GM12878 (cell line): Measurements from ENCODE around the gene EPAS1. TPM values are rescaled to one million over a fixed set of nuclear protein-coding genes. Genes with fewer than 3 reads are reported as not detected.

Source experiments
- ATAC-seq: fragments of 200-7000 bp; cut with Tn5 transposase; 3 replicates; pipeline ENCODE4 v1.9.1; 2020; ENCODE audit warnings: mild to moderate bottlenecking, moderate library complexity
- BruUV-seq: library from RNA; stranded (reverse); fragments of 400-500 nt; replicated peaks from 2 replicates; lab custom pipeline; 2021; lab: Mats Ljungman, UMichigan
- CTCF ChIA-PET: fragments of 300-600 bp; sonication (Branson Sonifier 250); formaldehyde crosslinking; extraction: SDS; loops from one replicate; lab custom pipeline; 2021; ENCODE audit warnings: inconsistent platforms; lab: Yijun Ruan, JAX
- POLR2A ChIA-PET: fragments of 350-600 bp; formaldehyde crosslinking; extraction: SDS; loops from one replicate; lab custom pipeline; 2021; ENCODE audit warnings: inconsistent platforms; lab: Charles Lee
- RAD21 ChIA-PET: fragments of 300-600 bp; sonication (Branson Sonifier 250); formaldehyde crosslinking; loops from one replicate; lab custom pipeline; 2023; ENCODE audit warnings: antibody characterized with exemption; ENCODE audit not compliant: unreplicated experiment; lab: Charles Lee
- SMC1A ChIA-PET: fragments of 300-600 bp; sonication (Branson Sonifier 250); formaldehyde crosslinking; loops from one replicate; lab custom pipeline; 2023; ENCODE audit not compliant: unreplicated experiment, uncharacterized antibody; lab: Charles Lee
- DNase-seq: peaks from one replicate; pipeline ENCODE4 v3.0.0-alpha.2; 2011; ENCODE audit warnings: low read depth, low spot score
- FAIRE-seq: peaks from 3 replicates; lab custom pipeline; 2011; peaks lifted over from hg19 to GRCh38; lab: Jason Lieb, UNC
- H2AFZ ChIP-seq: 2 replicates; pipeline ENCODE4 v1.6.0; 2011; ENCODE audit warnings: low read depth, low read length, control low read depth; ENCODE audit not compliant: control insufficient read depth
- H3K27ac ChIP-seq: 2 replicates; pipeline ENCODE4 v1.5.1; 2011; ENCODE audit warnings: control low read depth; ENCODE audit not compliant: control insufficient read depth, insufficient read depth
- H3K27me3 ChIP-seq, 2 experiments: replicated peaks in 1 of 2; 2 replicates each; pipeline versions ENCODE4 v1.6.0 to v1.6.1; 2011; ENCODE audit warnings: low read length in 1 of 2; ENCODE audit not compliant: control insufficient read depth in 2 of 2, insufficient read depth in 2 of 2
- H3K36me3 ChIP-seq, 2 experiments: 2 replicates each; pipeline ENCODE4 v1.5.1; 2011; ENCODE audit warnings: low read length in 1 of 2; ENCODE audit not compliant: control insufficient read depth in 2 of 2, insufficient read depth in 2 of 2
- H3K4me1 ChIP-seq: 2 replicates; pipeline ENCODE4 v1.6.1; 2011; ENCODE audit warnings: mild to moderate bottlenecking, low read length, moderate library complexity, mixed read lengths; ENCODE audit not compliant: control insufficient read depth, insufficient read depth
- H3K4me2 ChIP-seq: 2 replicates; pipeline ENCODE4 v1.6.0; 2011; ENCODE audit warnings: control low read depth; ENCODE audit not compliant: control insufficient read depth, insufficient read depth
- H3K4me3 ChIP-seq: fragments of 200-600 bp; sonication (generic); 2 replicates; pipeline ENCODE4 v1.5.1; 2016
- H3K79me2 ChIP-seq: 2 replicates; pipeline ENCODE4 v1.6.0; 2011; ENCODE audit warnings: low read length; ENCODE audit not compliant: control insufficient read depth, insufficient read depth
- H3K9ac ChIP-seq: 2 replicates; pipeline ENCODE4 v1.8.0; 2011; ENCODE audit warnings: low read length, control low read depth, mixed read lengths; ENCODE audit not compliant: control insufficient read depth, insufficient read depth
- H3K9me3 ChIP-seq: replicated peaks from 3 replicates; pipeline ENCODE4 v1.5.1; 2011; ENCODE audit warnings: mild to moderate bottlenecking, low read length; ENCODE audit not compliant: control insufficient read depth, insufficient read depth
- H4K20me1 ChIP-seq: 2 replicates; pipeline ENCODE4 v1.6.0; 2011; ENCODE audit not compliant: control insufficient read depth, insufficient read depth
- BMI1 ChIP-seq: fragments of 450-650 bp; IDR thresholded peaks from 2 replicates; pipeline ENCODE4 v1.6.1; 2016; ENCODE audit warnings: mild to moderate bottlenecking, moderate library complexity, borderline replicate concordance
- CBX5 ChIP-seq: sonication (generic); IDR thresholded peaks from 2 replicates; pipeline ENCODE4 v1.6.1; 2016; ENCODE audit warnings: low read depth, moderate library complexity, mild to moderate bottlenecking, inconsistent platforms
- CEBPB ChIP-seq, 2 experiments: fragments of 150-350 bp in 1 of 2; IDR thresholded peaks; 2 replicates each; pipeline ENCODE4 v1.6.1; 2012 to 2014; ENCODE audit warnings: low read depth in 2 of 2, low read length in 2 of 2, borderline replicate concordance in 1 of 2, inconsistent platforms in 1 of 2
- CHD1 ChIP-seq: IDR thresholded peaks from 2 replicates; pipeline ENCODE4 v1.6.1; 2012; ENCODE audit warnings: low read depth, low read length, improper control_type of control experiment
- CHD2 ChIP-seq: IDR thresholded peaks from 2 replicates; pipeline ENCODE4 v1.6.1; 2011; ENCODE audit warnings: low read depth, low read length, improper control_type of control experiment, borderline replicate concordance
- CHD4 ChIP-seq: fragments of 200-600 bp; sonication (generic); IDR thresholded peaks from 2 replicates; pipeline ENCODE4 v1.6.1; 2016; ENCODE audit warnings: mild to moderate bottlenecking
- EP300 ChIP-seq, 2 experiments: fragments of 150-350 bp in 1 of 2; IDR thresholded peaks; 2 replicates each; pipeline ENCODE4 v1.6.1; 2011 to 2012; ENCODE audit warnings: low read depth in 2 of 2, low read length in 2 of 2, borderline replicate concordance in 1 of 2, improper control_type of control experiment in 1 of 2, inconsistent platforms in 1 of 2; ENCODE audit not compliant: control insufficient read depth in 1 of 2
- HDAC2 ChIP-seq: fragments of 200-600 bp; sonication (generic); IDR thresholded peaks from 2 replicates; pipeline ENCODE4 v1.6.1; 2017
- IKZF2 ChIP-seq, 2 experiments: fragments of 450-650 bp; IDR thresholded peaks; 2 replicates each; pipeline ENCODE4 v1.6.1; 2017; ENCODE audit warnings: mild to moderate bottlenecking in 2 of 2, moderate library complexity in 2 of 2
- MEF2B ChIP-seq: fragments of 450-650 bp; IDR thresholded peaks from 2 replicates; pipeline ENCODE4 v1.6.1; 2018; ENCODE audit warnings: mild to moderate bottlenecking, moderate library complexity; ENCODE audit not compliant: partially characterized antibody, poor library complexity, severe bottlenecking
- NFYA ChIP-seq: IDR thresholded peaks from 2 replicates; pipeline ENCODE4 v1.6.1; 2011; ENCODE audit warnings: low read depth, mild to moderate bottlenecking, low read length, improper control_type of control experiment, borderline replicate concordance
- POLR2A ChIP-seq: IDR thresholded peaks from 2 replicates; pipeline ENCODE4 v1.6.1; 2011; ENCODE audit warnings: low read depth, mild to moderate bottlenecking, low read length
- RB1 ChIP-seq: fragments of 450-650 bp; formaldehyde crosslinking; IDR thresholded peaks from 2 replicates; pipeline ENCODE4 v1.6.1; 2017; ENCODE audit warnings: mild to moderate bottlenecking, borderline replicate concordance
- SMC3 ChIP-seq: IDR thresholded peaks from 2 replicates; pipeline ENCODE4 v1.6.1; 2011; ENCODE audit warnings: low read length, improper control_type of control experiment, borderline replicate concordance
- TARDBP ChIP-seq: IDR thresholded peaks from 2 replicates; pipeline ENCODE4 v1.6.1; 2016; ENCODE audit warnings: borderline replicate concordance
- TCF7 ChIP-seq: IDR thresholded peaks from 2 replicates; pipeline ENCODE4 v1.6.1; 2014; ENCODE audit warnings: antibody characterized with exemption, borderline replicate concordance
- WGBS: methylation state at CpG from one replicate; pipeline ENCODE4 v1.1.6; 2016; ENCODE audit warnings: low lambda C conversion rate; ENCODE audit not compliant: insufficient replicate concordance, insufficient coverage; ENCODE audit errors: missing lambda C conversion rate; 5-methylcytosine and 5-hydroxymethylcytosine counted together
- in situ Hi-C: fragments of 300-500 bp; cut with MboI; formaldehyde crosslinking; loops from 9 replicates; pipeline ENCODE4 v1.14.3; 2018; ENCODE audit warnings: mixed read lengths
- intact Hi-C: fragments of 100-400 bp; cut with micrococcal nuclease; formaldehyde crosslinking; loops from one replicate; pipeline ENCODE4 v1.14.2; 2022; ENCODE audit not compliant: unreplicated experiment
- polyA plus RNA-seq, 11 experiments: library from polyadenylated mRNA; depleted of rRNA in 4 of 11; unstranded in 6 of 11; stranded (reverse) in 5 of 11; fragments of >200 nt; fragmentation: Nextera tagmentation in 4 of 11; fragmentation: Illumina TruSeq in 1 of 11; extraction: Ambion mirVana in 4 of 11; extraction: Trizol in 1 of 11; gene quantifications; 1 replicate in 1 of 11; 2 replicates in 10 of 11; pipeline versions ENCODE4 v1.2.1 to v1.2.3, GENCODE V29; 2011 to 2016; ENCODE audit warnings: inconsistent platforms in 2 of 11, missing spikeins in 2 of 11, low read depth in 1 of 11
- total RNA-seq, 4 experiments: library from RNA; depleted of rRNA in 3 of 4; stranded (reverse); fragments of >200 nt in 3 of 4; fragmentation: Illumina TruSeq in 1 of 4; extraction: Trizol in 1 of 4; gene quantifications; 2 replicates each; pipeline versions ENCODE4 v1.2.1 to v1.2.3, GENCODE V29; 2013 to 2021
- TF ChIP-seq, protein P1 (sequence below): IDR thresholded peaks from 2 replicates; pipeline ENCODE4 v1.6.1; 2012; ENCODE audit warnings: low read depth, low read length, improper control_type of control experiment
- TF ChIP-seq, protein P2 (sequence below): fragments of 450-650 bp; formaldehyde crosslinking; IDR thresholded peaks from 2 replicates; pipeline ENCODE4 v1.4.0; 2020; ENCODE audit warnings: mild to moderate bottlenecking, moderate library complexity

EPAS1 gene
- total and polyA plus RNA-seq, 10 of the 15 experiments (the other 5 are each of a cell fraction or from before 2014, with no cell fraction given): 0.11 to 22.0 (median 1.3) TPM; not detected in 1

DNA sequence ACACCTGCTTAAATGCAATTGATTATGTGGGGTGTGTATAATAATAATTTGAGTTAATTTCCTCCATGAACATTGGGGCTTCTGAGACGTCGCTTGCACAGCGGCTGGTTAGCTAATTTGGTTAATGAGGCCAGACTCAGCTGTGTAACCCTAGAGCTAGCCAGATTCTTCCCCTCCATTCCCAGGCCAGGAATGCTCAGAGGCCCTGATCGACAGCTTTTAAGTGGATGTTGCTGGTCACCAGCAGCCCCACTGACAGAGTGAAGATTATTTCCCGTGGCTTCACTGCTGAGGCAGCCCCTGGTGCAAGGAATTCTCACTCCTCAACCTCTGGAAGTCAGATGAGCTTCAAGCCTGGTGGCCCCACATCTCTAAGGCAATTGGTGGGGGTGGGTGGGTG is 12.4 kb upstream of the EPAS1 start:
- Histone ChIP-seq H3K4me1 (no peaks in the 10 kb centered on the region), H2AFZ (no peak overlapping the region), H3K27me3 (peaks cover 0 to 3% of the 10 kb centered on the region in 2 experiments; a peak in 1 of 4 replicates), H3K36me3 (no peaks in the 10 kb centered on the region), H3K9ac (no peak overlapping the region), H3K4me2 (no peak overlapping the region), H3K27ac (no peak overlapping the region), H4K20me1 (no peaks in the 10 kb centered on the region), H3K4me3 (no peak overlapping the region), H3K79me2 (no peaks in the 10 kb centered on the region), H3K9me3 (no peaks in the 10 kb centered on the region)
- in situ Hi-C loops (no loop called here), intact Hi-C loops (no loop called here)
- ChIA-PET SMC1A (interaction anchor here (0.5 to 2.1 kb wide), 5 partner anchors 9 to 55 kb away, joined by 3 to 8 read pairs (median 4); no protein-coding TSS in a partner anchor), RAD21 (interaction anchor here (1.3 kb wide), 1 partner anchor 10 kb away, joined by 6 read pairs; no protein-coding TSS in a partner anchor), POLR2A (no interaction called here), CTCF (interaction anchor here (1.2 kb wide), 1 partner anchor 94 kb away, joined by 3 read pairs; no protein-coding TSS in a partner anchor)
- no peak for ATAC-seq
- no peak for FAIRE-seq
- 60% methylated on average over 5 of the region's 5 CpGs for WGBS
- no peak for TF ChIP-seq HDAC2
- no peak for TF ChIP-seq IKZF2 (IDR thresholded peaks at IDR 0.05)
- TF ChIP-seq BMI1: no peak
- TF ChIP-seq MEF2B: no peak
- TF ChIP-seq TARDBP: no peak
- TF ChIP-seq, protein P1, sequence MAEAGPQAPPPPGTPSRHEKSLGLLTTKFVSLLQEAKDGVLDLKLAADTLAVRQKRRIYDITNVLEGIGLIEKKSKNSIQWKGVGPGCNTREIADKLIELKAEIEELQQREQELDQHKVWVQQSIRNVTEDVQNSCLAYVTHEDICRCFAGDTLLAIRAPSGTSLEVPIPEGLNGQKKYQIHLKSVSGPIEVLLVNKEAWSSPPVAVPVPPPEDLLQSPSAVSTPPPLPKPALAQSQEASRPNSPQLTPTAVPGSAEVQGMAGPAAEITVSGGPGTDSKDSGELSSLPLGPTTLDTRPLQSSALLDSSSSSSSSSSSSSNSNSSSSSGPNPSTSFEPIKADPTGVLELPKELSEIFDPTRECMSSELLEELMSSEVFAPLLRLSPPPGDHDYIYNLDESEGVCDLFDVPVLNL: no peak
- TF ChIP-seq EP300 (IDR thresholded peaks at IDR 0.05; ENCODE audit: borderline replicate concordance in 1 of 2, control insufficient read depth in 1 of 2, low read depth in 2 of 2, low read length in 2 of 2): no peak
- TF ChIP-seq POLR2A: no peak
- TF ChIP-seq TCF7: no peak
- TF ChIP-seq SMC3: no peak
- no peak for TF ChIP-seq CEBPB (IDR thresholded peaks at IDR 0.05; ENCODE audit: borderline replicate concordance in 1 of 2, low read depth in 2 of 2, low read length in 2 of 2)
- TF ChIP-seq CHD2: no peak
- TF ChIP-seq CHD1: no peak
- no peak for TF ChIP-seq RB1
- TF ChIP-seq CHD4: no peak
- TF ChIP-seq, protein P2, sequence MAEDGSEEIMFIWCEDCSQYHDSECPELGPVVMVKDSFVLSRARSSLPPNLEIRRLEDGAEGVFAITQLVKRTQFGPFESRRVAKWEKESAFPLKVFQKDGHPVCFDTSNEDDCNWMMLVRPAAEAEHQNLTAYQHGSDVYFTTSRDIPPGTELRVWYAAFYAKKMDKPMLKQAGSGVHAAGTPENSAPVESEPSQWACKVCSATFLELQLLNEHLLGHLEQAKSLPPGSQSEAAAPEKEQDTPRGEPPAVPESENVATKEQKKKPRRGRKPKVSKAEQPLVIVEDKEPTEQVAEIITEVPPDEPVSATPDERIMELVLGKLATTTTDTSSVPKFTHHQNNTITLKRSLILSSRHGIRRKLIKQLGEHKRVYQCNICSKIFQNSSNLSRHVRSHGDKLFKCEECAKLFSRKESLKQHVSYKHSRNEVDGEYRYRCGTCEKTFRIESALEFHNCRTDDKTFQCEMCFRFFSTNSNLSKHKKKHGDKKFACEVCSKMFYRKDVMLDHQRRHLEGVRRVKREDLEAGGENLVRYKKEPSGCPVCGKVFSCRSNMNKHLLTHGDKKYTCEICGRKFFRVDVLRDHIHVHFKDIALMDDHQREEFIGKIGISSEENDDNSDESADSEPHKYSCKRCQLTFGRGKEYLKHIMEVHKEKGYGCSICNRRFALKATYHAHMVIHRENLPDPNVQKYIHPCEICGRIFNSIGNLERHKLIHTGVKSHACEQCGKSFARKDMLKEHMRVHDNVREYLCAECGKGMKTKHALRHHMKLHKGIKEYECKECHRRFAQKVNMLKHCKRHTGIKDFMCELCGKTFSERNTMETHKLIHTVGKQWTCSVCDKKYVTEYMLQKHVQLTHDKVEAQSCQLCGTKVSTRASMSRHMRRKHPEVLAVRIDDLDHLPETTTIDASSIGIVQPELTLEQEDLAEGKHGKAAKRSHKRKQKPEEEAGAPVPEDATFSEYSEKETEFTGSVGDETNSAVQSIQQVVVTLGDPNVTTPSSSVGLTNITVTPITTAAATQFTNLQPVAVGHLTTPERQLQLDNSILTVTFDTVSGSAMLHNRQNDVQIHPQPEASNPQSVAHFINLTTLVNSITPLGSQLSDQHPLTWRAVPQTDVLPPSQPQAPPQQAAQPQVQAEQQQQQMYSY (CRISPR knock-in tag): no peak
- no peak for TF ChIP-seq CBX5
- no peak for TF ChIP-seq NFYA
- DNase-seq: no peak
- no TSS peak for BruUV-seq
